Muscle of back (tissue), 11 donors: ENCODE results near the gene COX6A2. TPM values are rescaled to one million over a fixed set of nuclear protein-coding genes. Genes with fewer than 3 reads are reported as not detected.

Experiments
- DNase-seq, 3 donors: peaks; one replicate each; pipeline versions ENCODE4 v3.0.0 to v3.0.0-alpha.2; 2013
- polyA plus RNA-seq, 10 donors: library from polyadenylated mRNA; unstranded; fragments of 120-200 nt; gene quantifications; one replicate each; pipeline ENCODE4 v1.2.1, GENCODE V29; 2013; ENCODE audit not compliant: insufficient read length in 10 of 10

Gene COX6A2
- polyA plus RNA-seq, 10 donors: 174 to 388 (median 268) TPM

DNA sequence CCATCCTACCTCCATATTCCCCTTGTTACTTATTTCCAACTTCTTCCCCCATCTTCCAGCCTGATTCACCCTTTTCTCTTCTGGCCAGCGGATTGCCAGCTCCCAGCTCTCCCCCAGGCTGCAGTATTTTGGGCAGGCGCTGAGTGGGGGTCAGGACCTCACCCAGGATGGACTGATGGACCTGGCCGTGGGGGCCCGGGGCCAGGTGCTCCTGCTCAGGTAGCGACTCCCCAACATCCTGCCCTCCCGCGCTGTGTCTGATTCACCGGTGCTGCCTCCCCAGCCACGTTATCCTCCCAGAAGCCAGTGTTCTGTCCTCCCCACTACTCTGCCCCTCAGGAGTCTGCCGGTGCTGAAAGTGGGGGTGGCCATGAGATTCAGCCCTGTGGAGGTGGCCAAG is 15.4 kb downstream of the COX6A2 start:
- no peak for DNase-seq

DNA sequence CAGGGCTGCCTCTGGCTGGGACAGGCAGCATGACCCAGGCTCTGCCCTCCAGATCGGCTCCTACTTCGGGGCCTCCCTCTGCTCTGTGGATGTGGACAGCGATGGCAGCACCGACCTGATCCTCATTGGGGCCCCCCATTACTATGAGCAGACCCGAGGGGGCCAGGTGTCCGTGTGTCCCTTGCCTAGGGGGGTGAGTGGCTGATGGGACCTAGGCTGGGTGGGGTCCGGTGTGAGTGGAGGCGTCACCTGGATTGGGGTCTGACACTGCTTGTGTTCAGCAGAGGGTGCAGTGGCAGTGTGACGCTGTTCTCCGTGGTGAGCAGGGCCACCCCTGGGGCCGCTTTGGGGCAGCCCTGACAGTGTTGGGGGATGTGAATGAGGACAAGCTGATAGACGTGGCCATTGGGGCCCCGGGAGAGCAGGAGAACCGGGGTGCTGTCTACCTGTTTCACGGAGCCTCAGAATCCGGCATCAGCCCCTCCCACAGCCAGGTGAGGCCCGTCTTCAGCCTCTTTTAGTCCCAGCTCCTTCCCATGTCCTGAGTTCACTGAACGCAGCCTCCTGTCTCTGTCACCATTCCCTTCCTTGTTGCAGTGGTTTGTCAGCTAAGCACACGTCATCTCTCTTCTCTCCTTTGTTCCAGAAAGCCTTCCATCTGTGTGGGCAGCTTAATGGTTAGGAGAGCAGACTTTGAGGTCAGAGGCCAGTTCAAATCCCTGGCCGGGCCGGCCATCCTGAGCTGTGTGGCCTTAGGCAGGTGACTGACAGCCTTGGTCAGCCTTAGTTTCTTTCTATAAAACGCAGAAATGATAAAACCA is 16.9 kb downstream of the COX6A2 start:
- DNase-seq: no peak

DNA sequence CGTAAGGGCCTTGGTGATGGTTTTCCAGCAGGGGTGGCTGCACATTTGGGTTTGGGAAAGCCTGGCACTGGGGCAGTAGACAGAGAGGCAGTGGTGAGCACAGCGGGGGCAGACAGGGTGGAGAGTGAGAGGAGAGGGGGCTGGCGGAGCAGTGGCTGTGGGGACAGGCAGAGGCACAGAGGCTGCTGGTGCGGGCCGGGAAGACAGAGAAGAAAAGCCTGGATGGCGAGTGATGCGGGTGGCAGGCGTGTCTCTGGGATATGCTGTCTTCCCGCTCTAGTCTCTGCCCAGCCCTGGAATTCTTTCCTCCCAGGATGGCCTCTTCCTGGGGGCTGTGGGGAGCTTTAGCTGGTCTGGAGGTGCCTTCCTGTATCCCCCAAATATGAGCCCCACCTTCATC is 18.1 kb downstream of the COX6A2 start:
- DNase-seq: no peak

DNA sequence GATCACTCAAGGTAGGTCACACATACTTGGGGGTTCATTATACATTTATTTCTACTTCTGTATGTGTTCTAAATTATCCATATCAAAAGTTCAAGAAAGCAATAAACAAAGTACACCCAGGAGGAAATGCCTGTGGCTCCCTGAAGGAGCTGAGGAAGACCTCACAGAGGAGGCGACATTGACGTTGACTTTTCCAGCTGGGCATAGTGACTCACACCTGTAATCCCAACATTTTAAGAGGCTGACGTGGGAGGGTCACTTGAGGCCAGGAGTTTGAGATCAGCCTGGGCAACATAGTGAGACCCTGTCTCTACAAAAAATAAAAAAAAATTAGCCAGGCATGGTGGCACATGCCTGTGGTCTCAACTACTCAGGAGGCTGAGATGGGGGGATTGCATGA is 18.7 kb downstream of the COX6A2 start:
- no peak for DNase-seq

DNA sequence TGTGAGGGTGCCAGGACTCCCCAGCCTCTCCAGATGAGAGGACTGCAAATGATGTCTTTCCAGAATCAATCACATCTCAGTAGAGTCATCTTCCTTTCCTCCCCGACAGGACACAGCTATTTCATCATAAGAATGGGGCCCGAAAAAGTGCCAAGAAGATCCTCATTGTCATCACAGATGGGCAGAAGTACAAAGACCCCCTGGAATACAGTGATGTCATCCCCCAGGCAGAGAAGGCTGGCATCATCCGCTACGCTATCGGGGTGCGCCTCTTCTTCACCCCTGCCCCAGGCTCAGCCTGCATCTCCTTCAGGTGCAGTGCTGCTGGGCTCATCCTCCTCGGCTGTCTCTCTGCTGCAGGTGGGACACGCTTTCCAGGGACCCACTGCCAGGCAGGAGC is 20.8 kb downstream of the COX6A2 start:
- no peak for DNase-seq

DNA sequence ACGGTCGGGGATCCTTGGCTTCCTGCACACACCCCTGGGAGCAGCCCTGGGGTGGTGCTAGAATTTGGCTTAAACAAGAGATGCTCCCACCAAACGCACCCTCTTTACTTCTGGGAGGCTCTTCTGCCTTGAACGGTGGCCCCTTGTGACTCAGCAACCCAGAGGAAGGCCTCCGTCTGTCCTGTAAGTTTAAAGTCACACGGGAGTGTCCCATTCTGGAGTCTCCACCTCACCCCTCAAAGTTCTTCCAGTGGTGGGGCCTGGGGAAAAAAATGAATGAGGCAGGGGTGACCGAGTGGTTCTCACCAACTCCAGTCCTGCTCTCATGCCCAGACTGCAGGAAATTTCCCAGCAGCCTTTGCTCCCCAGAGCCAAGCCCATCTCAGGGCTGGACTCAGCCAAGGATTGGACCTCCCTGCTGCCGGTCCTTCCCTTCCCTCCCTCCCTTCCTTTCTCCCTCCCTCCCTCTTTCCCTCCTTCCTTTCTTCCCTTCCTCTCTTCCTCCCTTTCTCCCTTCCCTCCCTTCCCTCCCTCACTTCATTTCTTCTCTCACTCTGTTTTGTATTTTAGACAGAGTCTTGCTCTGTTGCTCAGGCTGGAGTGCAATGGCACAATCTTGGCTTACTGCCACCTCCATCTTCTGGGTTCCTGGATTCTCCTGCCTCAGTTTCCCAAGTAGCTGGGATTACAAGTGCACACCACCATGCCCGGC is 23.7 kb downstream of the COX6A2 start:
- DNase-seq: no peak

DNA sequence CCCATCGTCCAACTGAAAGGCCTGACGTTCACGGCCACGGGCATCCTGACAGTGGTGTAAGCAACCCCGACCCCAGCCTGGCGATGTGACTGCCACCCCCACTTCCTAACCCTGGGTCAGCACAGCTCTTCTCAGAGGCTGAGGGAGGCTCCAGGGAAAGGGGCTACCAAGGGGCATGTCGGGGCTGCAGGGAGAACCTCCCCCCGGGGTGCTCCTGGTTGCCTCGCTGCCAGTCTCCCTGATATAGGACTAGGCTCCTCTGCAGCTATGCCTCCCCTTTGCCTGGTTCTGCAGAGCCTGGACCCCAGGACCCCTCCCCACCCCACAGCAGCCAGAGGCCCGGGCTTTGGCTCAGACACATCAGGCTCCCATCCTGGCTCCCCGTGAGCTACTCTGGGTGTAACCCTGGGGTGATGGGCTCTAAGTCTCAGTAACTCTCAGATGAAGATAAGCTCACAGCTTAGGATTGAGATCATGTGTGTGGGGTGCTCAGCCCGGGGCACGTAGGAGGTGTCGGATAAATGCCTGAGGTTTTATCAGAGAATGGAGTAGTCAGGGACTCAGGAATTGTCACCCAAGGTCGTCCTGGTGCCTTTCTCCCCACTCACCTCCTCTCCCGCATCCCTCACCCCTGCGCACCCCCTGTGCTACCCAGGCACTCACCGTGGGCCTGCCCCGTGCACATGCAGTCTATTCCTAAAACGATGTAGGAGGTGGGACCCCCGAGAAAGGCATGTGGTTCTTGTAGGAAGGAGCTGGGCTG is 24.4 kb downstream of the COX6A2 start:
- no peak for DNase-seq

DNA sequence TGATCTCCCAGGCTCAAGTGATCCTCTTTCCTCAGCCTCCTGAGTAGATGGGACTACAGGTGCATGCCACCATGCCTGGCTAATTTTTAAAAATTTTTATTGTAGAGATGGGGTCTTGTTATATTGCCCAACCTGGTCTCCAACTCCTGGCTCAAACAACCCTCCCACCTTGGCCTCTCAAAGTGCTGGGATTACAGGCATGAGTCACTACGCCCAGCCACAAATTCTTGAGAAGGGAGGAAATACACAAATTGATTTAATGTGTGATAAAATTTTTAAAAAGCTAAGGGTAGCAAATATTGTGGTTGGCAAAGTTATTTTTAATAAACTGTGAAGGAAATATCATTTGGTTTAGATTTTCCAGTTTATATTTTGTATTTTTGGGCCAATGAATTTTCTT is 25.5 kb downstream of the COX6A2 start:
- DNase-seq: no peak

DNA sequence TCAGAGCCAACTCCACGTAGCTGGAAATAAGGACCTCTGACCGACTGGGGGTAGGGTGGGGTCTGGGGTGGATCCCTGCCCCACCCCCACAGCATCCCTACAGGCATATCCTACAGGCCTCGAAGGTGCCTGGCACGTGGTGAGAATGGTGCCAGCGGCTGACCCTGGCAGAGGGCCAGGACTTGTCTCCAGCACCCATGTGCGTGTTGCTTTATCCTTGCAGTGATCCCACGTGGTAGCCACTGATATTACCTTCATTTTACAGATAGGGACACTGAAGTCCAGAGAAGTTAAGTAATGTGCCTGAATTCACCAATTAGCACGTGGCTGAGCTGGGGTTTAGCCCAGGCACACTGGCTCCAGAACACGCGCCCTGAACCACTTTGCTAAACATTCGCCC is 26.7 kb downstream of the COX6A2 start:
- no peak for DNase-seq

DNA sequence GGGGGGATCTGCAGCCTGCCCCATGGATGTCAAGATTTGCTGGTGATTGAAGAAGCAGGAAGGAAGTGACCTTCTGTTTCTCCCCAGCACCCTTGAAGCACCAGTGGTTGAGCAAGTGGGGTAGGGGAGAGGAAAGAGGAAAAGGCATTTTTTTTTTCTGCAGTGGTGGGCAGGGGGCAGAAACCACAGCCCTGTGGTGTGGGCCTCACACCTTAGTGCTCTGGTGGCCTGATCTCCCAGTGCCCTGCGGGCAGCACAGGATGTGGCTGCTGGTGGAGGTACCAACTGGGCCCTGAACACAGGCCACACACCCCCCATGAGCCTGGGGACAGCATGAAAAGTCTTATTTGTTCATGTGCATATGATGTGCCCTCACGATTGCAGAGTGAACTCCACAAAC is 28.0 kb downstream of the COX6A2 start:
- no peak for DNase-seq

DNA sequence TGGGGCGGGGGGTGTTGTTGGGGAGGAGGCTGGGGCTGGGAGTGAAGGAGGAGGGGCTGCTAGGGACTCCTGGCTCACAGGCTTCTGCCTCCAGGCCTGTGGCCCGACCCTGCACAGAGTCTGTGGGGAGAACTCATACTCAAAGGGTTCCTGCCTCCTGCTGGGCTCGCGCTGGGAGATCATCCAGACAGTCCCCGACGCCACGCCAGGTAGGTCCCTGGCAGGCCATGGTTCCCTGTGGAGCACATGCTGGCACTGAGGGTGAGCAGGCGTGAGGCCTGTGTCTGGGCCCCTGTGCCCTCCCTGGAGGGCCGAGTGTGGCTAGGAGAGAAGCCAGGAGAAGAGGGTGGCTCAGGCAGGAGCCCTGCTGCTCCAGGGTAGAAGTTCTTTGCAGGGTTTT is 30.5 kb downstream of the COX6A2 start:
- DNase-seq: no peak

DNA sequence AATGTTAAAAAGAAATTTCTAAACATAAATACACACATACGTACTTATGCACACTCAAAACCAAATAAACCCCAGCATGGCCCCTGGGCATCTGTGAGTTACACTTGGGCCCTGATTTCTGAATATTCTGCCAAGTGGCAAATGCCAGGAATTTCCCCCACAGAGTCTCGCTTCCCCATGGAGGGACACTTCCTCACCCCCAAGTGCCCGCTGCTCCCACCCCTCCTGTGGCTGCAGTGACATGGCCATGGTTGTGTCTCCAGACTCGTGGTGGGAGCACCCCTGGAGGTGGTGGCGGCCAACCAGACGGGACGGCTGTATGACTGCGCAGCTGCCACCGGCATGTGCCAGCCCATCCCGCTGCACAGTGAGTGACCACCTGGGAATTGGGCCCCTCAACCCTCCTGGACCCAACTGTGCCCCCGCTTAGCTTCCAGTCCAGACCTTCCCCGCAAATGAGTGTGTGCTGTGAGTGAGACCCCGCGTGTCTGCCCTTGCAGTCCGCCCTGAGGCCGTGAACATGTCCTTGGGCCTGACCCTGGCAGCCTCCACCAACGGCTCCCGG is 31.0 kb downstream of the COX6A2 start:
- DNase-seq: no peak

DNA sequence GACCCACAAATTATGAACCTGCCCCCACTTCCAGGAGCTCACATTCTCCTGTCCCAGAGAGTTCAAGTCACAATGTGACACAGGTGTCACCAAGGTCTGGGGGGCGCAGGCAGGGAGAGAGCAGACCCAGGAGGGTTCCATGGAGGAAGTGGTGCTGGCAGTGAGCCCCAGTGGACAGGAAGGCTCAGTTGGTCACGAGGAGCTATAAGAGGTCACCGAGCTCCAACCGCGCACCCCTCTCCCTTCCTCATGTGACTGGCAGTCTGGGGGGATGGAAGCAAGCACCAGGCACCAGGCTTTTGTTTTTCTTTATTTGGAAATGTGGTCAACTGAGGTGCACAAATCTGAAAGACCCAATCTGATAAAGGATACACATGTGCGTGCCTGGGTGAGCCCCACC is 32.5 kb downstream of the COX6A2 start:
- peak in 1 of 3 donors; percentile 27 for DNase-seq

DNA sequence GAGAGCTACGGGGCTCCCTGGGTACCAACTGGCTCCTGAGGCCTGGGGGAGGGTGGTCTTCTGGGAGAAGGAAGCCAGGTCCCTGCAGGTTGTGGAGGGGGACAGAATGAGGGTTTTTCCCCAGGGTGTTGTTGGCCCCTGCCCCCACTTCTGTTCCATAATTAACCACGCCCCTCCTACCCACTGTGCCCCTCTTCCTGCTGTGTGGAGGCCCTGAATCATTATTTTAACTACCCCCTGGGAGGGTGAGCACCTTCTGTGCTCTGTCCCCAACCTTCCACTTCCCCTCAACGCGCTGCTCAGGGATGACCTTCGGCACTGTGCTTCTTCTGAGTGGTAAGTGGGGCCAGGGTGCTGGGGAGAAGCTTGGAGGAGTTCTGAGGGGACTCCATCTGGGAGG is 35.1 kb downstream of the COX6A2 start, which contains the start of gene ITGAD:
Gene ITGAD (plus strand): TSS at position 280 of the 400 bp plus-strand sequence. CDS start 26 bp downstream, at position 306.
- no peak for DNase-seq

DNA sequence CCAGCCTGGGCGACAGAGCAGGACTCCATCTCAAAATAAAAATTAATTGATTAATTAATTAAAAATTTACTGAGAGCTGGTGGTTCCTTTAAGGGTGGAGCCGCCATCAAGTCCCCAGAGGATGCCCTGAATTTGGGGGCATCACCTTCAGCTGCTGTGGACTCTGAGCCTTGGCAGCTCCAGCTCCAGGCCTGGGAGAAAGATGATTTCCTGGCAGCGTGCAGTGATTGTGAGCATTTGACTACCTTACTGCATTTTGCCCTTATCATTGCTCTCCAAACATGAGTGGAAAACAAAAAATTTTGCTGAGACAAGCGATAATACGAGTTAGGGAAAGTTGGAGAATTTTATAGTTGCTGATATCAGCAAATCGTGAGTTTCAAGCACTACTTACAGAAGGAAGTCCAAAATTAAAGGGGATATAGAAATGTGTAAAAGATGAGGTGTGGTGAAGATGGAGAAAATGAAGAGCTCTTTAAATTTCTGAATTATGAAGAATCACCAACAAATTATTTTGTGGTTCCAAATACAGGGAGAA is 37.6 kb downstream of the COX6A2 start:
- DNase-seq: no peak

DNA sequence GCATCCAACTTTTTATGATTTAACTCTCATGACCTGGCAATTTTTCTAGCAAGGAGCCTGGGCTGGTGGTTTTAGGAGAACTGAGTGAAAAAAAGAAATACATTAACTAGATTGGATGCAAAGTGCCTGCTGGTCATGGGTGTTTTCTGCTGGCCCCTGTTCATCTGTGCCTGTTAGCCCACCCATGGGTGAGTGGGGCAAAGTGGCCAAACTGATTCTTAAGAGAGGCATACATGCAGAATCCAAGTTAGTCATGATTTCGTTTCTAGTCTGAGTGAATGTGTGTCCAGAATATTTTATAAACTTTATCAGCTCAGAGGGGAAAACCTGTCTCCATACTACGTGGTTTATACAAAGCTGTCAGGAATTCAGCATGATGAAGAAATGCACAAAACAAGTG is 39.6 kb downstream of the COX6A2 start:
- no peak for DNase-seq

DNA sequence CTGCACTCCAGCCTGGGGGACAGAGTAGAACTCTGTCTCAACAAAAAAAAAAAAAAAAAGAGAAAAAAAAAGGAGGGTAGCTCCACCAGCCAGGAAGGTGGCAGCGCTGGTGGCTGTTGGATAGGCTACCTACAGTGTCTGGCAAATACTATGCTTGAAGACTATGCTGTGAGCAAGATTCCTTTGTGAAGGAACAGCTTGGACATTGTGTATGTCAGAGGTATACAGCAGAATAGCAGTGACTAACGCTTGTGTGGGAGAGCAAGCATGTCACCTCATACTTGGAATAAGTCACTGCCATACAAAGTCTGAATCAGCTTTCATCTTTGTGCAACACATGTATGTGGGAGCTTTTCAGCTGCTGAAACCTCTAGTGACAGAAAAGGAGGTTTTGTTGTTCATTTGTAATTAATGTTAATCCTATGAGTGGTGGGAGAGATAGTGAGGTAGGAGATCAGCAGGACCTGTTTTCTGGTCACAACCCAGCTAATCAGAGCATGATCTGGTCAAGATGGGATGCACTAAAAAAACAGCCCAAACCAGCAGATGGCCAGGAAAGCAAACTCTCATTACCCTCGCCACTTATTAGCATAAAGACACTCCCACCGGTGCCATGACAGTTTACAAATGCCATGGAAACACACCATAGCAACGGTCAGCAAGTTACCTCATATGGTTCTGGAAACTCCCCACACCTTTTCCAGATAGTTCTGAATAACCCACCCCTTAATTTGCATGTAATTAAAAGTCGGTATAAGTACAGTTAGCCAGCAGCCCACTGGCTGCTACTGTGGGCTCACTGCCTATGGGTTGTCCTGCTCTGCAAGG is 41.8 kb downstream of the COX6A2 start:
- DNase-seq: no peak

DNA sequence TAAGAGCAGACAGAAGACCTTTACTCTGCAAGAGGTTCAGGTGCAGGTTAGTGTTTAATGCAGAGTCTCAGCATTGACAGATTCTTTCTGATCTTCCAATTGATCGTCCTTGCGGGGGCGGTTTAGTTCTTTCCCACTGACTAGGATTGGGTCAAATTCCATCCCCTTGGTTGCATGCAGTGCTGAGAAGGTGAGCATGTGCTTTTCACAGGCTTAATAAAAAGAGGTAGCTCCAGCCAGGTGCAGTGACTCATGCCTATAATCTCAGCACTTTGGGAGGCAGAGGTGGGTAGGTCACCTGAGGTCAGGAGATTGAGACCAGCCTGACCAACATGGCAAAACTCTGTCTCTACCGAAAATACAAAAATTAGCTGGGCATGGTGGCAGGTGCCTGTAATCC is 42.5 kb downstream of the COX6A2 start:
- DNase-seq: no peak

DNA sequence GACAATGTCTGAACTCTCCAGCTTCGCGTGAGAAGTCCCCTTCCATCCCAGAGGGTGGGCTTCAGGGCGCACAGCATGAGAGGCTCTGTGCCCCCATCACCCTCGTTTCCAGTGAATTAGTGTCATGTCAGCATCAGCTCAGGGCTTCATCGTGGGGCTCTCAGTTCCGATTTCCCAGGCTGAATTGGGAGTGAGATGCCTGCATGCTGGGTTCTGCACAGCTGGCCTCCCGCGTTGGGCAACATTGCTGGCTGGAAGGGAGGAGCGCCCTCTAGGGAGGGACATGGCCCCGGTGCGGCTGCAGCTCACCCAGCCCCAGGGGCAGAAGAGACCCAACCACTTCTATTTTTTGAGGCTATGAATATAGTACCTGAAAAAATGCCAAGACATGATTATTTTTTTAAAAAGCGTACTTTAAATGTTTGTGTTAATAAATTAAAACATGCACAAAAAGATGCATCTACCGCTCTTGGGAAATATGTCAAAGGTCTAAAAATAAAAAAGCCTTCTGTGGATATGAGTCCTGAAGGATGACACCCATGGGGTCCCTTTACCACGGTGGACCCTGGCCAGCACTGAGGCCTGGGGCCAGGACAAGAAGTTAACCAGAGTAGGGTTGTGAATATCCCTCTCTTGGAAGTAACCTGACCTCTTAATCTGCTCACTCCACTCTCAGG is 45.5 kb downstream of the COX6A2 start:
- DNase-seq: peak; percentile 13 to 55 (median 38)

DNA sequence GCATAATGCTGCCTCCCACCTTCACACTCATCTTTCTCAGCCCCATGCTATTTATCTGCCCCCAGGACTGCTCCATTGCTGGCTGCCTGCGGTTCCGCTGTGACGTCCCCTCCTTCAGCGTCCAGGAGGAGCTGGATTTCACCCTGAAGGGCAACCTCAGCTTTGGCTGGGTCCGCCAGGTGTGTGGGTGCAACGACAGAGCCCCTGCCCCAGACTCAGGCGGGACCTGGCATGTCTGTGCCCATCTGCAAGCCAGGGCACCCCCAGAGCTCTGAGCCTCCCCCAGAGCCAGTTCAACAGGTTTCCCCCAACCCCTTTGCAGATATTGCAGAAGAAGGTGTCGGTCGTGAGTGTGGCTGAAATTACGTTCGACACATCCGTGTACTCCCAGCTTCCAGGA is 48.0 kb downstream of the COX6A2 start:
- DNase-seq: no peak
